K562 (cell line): ENCODE data around the gene HAL. TPM values are rescaled to one million over a fixed set of nuclear protein-coding genes. Genes with fewer than 3 reads are reported as not detected.

ENCODE experiments used
- CBFB ChIP-seq: sonication (generic); formaldehyde crosslinking; IDR thresholded peaks from 2 replicates; pipeline ENCODE4 v1.4.0; 2020; ENCODE audit warnings: mild to moderate bottlenecking, missing genetic modification reagents
- CREBBP ChIP-seq: IDR thresholded peaks from one replicate; pipeline ENCODE4 v1.6.1; 2012; ENCODE audit warnings: low read depth, mild to moderate bottlenecking, control low read depth, inconsistent platforms, low read length
- FOSL1 ChIP-seq: fragments of 200-800 bp; sonication (Bioruptor generic); conservative IDR thresholded peaks from 2 replicates; pipeline ENCODE4 v1.6.1; 2016; ENCODE audit warnings: missing genetic modification characterization, missing compliant biosample characterization
- FUS ChIP-seq: fragments of 200-400 bp; formaldehyde crosslinking; optimal IDR thresholded peaks from 2 replicates; pipeline ENCODE3; 2017; ENCODE audit warnings: low read depth, low read length
- KAT7 ChIP-seq: sonication (generic); formaldehyde crosslinking; IDR thresholded peaks from 2 replicates; pipeline ENCODE4 v1.8.0; 2022; ENCODE audit warnings: missing genetic modification reagents, mild to moderate bottlenecking, borderline replicate concordance
- KDM5B ChIP-seq: fragments of 200-600 bp; sonication (generic); IDR thresholded peaks from 2 replicates; pipeline ENCODE4 v1.6.1; 2012; ENCODE audit warnings: low read depth, mild to moderate bottlenecking, moderate library complexity, low read length, control low read depth, inconsistent platforms; ENCODE audit not compliant: insufficient replicate concordance
- KLF13 ChIP-seq: fragments of 450-650 bp; IDR thresholded peaks from 2 replicates; pipeline ENCODE4 v1.6.1; 2016; ENCODE audit warnings: missing genetic modification characterization, low read depth, mild to moderate bottlenecking, missing compliant biosample characterization, moderate library complexity, borderline replicate concordance
- MAFF ChIP-seq: IDR thresholded peaks from 2 replicates; pipeline ENCODE4 v1.6.1; 2012; ENCODE audit warnings: low read length, improper control_type of control experiment
- PYGO2 ChIP-seq: fragments of 450-650 bp; IDR thresholded peaks from 2 replicates; pipeline ENCODE4 v1.6.1; 2016; ENCODE audit warnings: mild to moderate bottlenecking, missing genetic modification characterization, moderate library complexity, missing compliant biosample characterization
- SMAD1 ChIP-seq: fragments of 150-350 bp; IDR thresholded peaks from 2 replicates; pipeline ENCODE4 v1.6.1; 2014; ENCODE audit warnings: low read length, low read depth; ENCODE audit not compliant: partially characterized antibody
- polyA plus RNA-seq, 8 experiments: library from polyadenylated mRNA; depleted of rRNA in 4 of 8; stranded (reverse) in 5 of 8; unstranded in 3 of 8; fragments of >200 nt; fragmentation: Nextera tagmentation in 2 of 8; fragmentation: Illumina TruSeq in 1 of 8; extraction: Ambion mirVana in 2 of 8; extraction: Trizol in 1 of 8; gene quantifications; 2 replicates each; pipeline versions ENCODE4 v1.2.1 to v1.2.3, GENCODE V29; 2011 to 2014; ENCODE audit warnings: inconsistent platforms in 1 of 8, missing spikeins in 1 of 8
- total RNA-seq, 7 experiments: library from RNA; depleted of rRNA in 6 of 7; stranded (reverse); fragments of >200 nt in 6 of 7; fragmentation: Illumina TruSeq in 2 of 7; extraction: Trizol in 2 of 7; gene quantifications; 2 replicates each; pipeline versions ENCODE4 v1.2.1 to v1.2.3, GENCODE V29; 2011 to 2021; ENCODE audit warnings: low replicate concordance in 1 of 7
- TF ChIP-seq, protein P1 (sequence below): fragments of 250-450 bp; sonication (Bioruptor Pico); IDR thresholded peaks from 2 replicates; pipeline ENCODE4 v1.5.0; 2021; ENCODE audit warnings: mild to moderate bottlenecking, moderate library complexity
- TF ChIP-seq, protein P2 (sequence below): fragments of 450-650 bp; IDR thresholded peaks from 2 replicates; pipeline ENCODE4 v1.6.1; 2017; ENCODE audit warnings: antibody characterized with exemption, mild to moderate bottlenecking
- TF ChIP-seq, protein P3 (sequence below): sonication (generic); formaldehyde crosslinking; IDR thresholded peaks from 2 replicates; pipeline ENCODE4 v1.4.0; 2020; ENCODE audit warnings: mild to moderate bottlenecking, missing genetic modification reagents

HAL gene
- total and polyA plus RNA-seq, 9 of the 15 experiments (the other 6 are each of a cell fraction or from before 2014, with no cell fraction given): 0.03 to 0.36 (median 0.20) TPM; not detected in 4

DNA sequence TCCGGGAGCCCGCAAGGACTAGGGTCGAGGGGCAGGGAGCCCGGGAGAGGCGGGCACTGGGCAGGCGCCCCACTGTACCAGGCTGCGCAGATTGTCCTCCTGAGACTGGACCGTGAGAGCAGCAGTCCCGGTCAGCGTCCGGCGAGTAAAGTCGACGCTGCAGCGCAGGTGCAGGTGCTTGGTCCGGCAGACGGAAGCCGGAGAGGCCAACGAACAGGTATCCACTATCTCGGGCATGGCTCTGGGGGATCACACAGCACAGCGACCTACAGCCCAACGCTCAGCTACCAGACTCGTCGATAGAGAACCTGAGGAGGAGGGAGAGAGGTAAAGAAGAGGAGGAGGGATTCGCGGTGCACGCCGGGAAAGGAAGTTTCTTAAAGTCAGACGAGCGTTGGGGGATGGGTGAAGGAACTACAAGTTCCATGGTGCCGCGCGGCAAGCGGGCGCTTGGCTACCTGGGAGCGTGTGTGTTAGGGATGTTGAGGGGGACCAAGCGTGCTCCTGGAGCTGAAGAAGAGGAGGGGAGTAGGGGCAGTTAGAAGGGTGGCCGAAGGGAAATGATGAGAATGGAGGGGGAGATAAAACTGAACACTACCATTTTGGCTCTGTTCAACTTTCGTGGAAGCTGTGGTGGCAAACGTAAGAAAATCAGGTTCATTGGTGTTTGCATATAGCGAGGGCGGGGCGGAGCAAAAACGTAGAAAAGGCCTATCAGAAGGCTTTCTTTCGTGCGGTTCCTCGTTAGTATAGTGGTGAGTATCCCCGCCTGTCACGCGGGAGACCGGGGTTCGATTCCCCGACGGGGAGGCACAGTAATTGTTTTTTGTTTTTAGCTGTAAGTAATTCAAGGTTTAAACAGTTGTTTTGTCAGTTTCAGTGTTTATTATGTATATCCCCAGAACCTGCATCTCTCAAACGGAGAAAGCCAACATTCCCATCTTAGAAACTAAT, 39.4 kb upstream of the HAL start, which contains the start of gene LTA4H (continued):
- TF ChIP-seq KAT7 (peak; percentile 66; the same call in 1 of the 2 replicates), CREBBP (no peak), MAFF (no peak), KLF13 (tag) (peak; percentile 97; the same call in 1 of the 2 replicates), SMAD1 (no peak), FUS (no peak), CBFB (no peak), KDM5B (peak; percentile 69), PYGO2 (tag) (no peak; the same call in 1 of the 2 replicates), FOSL1 (no peak; the same call in 1 of the 2 replicates)
- TF ChIP-seq, protein P1, sequence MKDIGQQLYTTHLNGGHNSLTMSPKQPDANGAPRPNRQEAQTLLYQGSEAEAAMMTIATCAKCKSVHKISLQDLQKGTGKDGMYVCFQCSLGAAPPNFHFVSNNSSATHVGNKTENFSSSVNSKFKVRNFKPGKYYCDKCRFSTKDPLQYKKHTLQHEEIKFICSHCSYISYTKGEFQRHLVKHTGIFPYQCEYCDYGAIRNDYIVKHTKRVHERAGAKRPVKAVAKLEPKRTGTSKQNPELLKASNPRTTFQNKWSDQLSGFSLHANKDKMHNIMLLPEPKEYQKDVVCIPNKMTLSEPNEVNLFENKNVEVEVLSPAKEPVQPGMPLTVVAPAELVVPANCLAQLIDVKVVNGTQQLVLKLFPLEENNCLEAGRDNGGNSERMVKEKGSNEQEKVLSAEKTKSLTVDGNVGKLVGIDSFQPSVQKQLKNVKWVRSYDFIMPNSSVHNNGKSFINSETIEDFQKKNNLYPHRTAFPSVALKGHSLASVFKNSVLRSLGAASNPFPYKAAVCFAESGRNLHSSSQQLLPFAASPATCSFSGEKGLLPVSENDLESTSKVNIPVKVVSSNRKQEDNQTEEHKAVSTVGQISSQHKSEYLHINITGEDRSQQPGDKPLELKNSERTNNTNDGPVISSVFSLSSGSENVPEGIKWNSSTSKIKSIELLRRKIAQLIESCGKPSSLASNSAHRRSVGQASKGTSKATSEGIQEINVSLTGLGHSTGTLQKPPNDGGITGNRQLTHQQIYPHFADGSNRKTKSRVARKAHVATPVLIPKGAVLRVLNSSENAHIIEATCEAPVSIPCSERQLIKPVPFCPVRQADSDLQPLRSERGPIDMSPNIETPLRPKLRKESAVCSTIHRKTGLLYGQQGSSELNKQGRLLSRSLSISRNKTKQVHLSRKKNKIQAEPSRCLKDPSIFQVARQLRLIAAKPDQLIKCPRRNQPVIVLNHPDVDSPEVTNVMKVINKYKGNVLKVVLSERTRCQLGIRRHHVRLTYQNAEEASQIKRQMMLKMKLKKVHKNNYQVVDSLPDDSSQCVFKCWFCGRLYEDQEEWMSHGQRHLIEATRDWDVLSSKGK (CRISPR knock-in tag): no peak
- TF ChIP-seq, protein P2, sequence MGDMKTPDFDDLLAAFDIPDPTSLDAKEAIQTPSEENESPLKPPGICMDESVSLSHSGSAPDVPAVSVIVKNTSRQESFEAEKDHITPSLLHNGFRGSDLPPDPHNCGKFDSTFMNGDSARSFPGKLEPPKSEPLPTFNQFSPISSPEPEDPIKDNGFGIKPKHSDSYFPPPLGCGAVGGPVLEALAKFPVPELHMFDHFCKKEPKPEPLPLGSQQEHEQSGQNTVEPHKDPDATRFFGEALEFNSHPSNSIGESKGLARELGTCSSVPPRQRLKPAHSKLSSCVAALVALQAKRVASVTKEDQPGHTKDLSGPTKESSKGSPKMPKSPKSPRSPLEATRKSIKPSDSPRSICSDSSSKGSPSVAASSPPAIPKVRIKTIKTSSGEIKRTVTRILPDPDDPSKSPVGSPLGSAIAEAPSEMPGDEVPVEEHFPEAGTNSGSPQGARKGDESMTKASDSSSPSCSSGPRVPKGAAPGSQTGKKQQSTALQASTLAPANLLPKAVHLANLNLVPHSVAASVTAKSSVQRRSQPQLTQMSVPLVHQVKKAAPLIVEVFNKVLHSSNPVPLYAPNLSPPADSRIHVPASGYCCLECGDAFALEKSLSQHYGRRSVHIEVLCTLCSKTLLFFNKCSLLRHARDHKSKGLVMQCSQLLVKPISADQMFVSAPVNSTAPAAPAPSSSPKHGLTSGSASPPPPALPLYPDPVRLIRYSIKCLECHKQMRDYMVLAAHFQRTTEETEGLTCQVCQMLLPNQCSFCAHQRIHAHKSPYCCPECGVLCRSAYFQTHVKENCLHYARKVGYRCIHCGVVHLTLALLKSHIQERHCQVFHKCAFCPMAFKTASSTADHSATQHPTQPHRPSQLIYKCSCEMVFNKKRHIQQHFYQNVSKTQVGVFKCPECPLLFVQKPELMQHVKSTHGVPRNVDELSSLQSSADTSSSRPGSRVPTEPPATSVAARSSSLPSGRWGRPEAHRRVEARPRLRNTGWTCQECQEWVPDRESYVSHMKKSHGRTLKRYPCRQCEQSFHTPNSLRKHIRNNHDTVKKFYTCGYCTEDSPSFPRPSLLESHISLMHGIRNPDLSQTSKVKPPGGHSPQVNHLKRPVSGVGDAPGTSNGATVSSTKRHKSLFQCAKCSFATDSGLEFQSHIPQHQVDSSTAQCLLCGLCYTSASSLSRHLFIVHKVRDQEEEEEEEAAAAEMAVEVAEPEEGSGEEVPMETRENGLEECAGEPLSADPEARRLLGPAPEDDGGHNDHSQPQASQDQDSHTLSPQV: peak; percentile 95
- TF ChIP-seq, protein P3, sequence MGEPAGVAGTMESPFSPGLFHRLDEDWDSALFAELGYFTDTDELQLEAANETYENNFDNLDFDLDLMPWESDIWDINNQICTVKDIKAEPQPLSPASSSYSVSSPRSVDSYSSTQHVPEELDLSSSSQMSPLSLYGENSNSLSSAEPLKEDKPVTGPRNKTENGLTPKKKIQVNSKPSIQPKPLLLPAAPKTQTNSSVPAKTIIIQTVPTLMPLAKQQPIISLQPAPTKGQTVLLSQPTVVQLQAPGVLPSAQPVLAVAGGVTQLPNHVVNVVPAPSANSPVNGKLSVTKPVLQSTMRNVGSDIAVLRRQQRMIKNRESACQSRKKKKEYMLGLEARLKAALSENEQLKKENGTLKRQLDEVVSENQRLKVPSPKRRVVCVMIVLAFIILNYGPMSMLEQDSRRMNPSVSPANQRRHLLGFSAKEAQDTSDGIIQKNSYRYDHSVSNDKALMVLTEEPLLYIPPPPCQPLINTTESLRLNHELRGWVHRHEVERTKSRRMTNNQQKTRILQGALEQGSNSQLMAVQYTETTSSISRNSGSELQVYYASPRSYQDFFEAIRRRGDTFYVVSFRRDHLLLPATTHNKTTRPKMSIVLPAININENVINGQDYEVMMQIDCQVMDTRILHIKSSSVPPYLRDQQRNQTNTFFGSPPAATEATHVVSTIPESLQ (CRISPR knock-in tag): no peak
